DMS114 treated with DMSO at 0.1 percent for 48 hours (cell line): ENCODE results near the gene ACSF3.
A peak's percentile ranks its signal among the peaks of the same experiment; 100 is the strongest.

Experiments
- DNase-seq: peaks from one replicate; lab custom pipeline; 2025; ENCODE audit not compliant: unreplicated experiment; lab: John Stamatoyannopoulos, UW

Gene ACSF3

DNA sequence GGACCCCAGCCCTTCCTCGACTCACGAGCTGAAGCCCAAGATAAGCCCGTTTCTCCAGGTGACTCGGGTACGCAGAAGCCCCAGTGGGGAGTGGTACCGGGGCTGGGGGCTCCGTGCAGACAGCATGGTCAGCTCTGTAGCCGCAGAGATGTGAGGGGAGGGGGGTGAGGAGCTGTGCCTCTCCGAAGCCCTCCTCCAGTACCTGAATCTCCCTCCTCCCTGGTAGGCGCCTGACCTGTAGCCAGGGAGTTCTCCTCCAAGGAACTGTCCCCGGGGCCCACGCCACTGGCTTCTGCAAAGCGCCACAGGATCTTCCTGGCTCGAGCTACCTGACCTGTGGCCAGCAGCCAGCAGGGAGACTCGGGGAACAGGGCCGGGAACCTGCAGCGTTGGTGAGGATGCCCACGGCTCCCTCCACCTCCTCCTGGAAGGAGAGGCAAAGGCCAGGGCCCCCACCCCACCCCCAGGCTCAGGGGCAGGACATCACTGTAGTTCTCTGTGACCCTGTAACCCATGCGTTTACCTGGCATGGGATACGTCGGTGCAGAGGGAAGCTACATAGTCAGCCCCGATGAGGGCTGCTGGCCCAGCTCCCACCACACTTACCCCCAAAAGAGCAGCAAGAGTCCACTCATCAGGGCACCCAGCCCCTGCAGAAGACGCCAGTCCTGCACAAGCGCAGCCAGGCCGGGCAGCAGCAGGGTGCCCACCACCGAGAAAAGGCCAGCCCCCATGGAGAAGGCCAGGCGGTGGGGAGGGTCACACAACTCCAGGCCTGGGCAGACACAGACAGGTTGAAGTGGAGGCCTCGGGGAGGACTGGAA, 105.0 kb downstream of the ACSF3 start:
- DNase-seq, result no peak

DNA sequence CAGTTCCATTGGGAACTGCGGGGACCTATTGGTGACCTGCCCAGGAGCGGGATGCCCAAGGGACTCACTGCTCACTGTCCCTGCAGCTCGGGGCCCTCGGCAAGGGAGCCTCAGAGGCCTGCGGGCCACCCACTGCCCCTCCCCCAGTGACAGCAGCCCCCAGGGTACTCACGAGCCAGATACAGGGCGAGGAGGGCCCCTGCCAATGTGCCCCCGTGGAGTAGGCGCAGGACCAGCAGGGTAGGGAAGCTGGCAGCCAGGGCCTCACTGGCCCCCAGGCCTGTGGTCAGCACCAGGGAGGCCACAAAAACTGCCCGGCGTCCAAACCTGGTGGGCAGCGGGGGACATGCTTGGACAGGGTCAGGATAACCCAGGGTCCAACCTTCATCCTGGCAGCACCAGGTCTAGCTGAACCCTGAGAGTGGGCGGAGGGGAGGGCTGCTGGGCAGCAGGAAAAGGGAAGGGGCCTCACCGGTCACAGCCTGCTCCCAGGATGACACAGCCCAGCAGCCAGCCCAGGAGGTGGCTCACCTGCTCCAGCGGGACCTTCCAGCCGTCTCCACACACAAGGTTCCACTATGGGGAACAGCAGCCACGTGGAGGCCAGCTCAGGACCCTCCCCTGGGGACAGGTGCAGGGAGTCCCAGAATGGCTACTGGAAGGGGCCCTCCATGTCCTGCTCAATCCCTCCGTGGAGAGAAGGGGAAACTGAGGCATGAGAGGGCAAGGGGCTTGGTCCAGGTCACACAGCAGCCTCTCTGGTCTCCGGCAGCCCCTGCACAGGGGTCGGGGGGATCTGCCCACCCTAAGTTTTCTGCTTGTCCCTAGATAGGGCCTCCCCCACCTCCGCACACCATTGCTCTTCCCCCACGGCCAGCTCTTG, 105.8 kb downstream of the ACSF3 start:
- DNase-seq, result no peak

DNA sequence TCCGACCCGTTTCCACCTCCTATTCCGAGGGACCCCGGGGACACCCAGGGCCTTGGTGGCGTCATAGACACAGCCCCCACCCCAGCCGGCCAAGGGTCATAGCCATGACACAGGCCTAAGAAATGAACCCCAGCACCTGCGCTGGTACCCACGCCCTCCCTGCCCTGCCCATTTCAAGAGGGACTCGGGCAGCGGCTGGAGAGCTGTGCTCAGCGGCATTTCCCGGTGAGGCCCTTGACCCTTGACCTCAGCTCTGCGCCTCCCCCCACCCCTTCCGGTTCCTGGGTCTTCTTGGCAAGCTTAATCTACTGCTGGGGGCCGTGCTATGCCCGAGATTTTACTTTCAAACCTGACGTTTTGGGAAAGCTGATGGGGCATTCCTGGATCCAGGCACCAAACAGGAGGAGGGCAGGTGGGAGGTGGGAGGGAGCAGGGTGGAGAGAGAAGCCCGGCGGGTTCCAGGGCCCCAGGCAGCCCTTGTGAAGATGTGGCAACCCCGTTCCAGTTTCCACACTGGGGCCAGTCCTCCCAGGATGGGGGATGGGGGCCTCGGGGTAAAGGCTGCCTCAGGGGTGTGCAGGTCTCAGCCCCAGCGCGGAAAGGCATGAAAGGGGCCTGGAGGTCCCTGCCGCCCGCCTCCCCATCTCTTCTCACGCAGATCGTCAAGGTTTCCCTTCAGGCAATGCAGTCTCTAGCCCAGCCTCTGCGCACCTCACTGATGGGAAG, 106.6 kb downstream of the ACSF3 start, which contains the start of gene SLC22A31:
Gene SLC22A31, minus strand, starts transcription at position 414 of the 726 bp plus-strand sequence. Its CDS starts 36 bp downstream, at position 378.
- DNase-seq, result no peak

DNA sequence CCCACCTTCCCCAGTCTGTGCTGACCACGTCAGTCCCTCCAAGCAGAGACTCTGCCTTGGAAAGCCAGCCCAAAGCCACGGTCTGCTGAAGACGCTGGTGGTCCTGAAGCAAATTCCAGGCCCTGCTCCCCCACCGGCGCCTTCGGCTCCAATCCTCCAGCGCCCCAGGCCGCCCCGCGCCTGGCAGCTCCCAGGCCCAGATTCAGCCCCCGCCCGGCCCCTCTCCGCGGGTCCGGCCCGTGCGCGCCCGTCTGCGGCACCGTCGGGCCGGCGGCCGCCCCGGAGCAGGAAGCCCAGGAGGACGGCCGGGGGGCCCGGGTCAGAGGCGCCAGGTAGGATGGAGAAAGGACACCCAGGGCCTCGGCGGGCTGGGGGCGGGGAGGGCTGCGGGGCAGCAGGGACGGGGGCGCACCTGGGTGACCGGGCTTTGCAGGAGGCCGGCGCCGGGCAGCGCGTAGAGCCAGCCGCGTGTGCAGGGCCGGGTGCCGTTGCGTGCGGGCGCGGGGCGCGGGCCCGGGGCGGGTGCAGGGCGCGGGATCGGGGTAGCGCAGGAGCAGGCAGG, 107.3 kb downstream of the ACSF3 start:
- no peak for DNase-seq

DNA sequence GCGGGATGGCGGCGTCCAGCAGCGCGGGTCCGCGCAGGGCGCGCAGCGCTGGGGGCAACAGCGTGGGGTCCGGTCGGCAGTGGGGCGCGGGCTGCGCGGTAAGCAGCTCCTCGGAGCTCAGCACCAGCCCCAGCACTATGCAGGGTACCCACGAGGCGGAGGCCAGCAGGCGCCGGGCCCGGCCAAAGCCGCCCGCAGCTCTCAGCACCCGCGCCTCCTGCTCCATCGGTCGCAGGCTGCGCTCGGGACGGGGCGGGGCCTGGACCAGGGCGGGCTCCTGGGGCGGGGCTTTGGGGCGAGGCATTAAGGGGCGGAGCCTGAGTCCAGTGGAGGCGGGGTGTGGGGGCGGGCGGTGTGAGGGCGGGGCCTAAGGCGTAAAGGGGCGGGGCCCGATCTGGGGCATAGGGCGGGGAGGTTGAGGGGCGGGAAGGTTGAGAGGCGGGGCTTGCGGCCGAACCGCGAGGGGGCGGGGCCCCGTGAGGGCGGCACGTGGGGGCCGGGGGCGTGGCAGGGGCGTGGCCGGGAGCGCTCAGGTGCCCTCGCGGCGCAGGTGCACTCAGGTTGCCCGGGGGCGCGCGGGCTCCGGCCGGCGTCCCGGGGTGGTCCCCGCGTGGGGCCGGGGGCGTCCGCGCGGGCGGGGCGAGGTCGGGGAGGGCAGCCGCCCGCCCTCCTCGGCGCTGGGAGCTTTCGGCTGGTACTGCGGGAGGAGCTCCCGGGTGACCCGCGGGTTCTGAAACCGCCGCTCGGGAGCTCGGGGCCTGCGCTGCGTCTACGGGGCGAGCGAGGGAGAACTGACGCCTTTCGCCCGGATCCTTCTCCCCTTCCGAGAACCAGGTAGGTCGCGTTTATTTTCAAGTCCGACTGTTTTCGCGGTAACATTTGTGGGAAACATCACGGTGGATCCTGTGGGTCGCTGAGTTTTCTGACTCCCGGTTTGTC, 108.1 kb downstream of the ACSF3 start:
- peak; percentile 45 for DNase-seq

DNA sequence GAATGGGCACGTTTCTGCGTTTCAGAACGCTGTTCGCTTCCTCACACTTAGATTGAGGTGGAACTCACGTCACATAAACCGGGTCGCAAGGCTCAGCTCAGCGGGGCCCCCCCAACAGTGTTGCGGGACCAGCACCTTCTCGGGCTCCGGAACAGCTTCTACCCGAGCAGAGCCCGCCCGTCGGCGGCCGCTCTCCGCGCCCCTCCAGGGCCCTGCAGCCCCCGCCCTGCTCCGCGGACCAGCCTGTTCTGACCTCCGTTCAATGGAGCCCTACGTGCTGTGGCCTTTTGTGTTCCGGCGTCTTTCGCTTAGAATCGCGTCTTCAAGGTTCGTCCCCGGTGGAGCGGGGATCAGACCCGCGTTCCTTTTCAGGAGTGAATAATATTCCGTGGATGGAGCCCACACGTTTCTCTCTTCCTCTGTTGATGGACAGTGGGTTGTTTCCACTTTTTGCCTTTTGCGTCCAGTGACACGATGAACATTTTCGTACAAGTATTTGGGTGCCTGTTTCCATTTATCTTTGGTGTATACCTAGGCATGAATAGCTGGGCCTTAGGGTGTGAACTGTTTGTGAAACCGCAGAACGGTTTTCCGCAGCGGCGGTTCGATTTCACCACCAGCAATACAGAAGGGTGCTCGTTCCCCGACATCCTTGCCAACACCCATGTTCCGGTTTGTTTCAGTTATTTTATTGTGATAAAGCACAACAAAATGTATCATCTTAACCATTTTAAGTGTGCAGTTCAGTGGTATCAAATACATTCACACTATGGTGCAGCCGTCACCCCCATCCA, 109.0 kb downstream of the ACSF3 start:
- no peak for DNase-seq
